Measurements from ENCODE around the gene ZNF385C. TPM values are rescaled to one million over a fixed set of nuclear protein-coding genes. Genes with fewer than 3 reads are reported as not detected.

The ZNF385C gene
- total RNA-seq, 1 experiment from 2014 or later, result not detected

- no peak overlapping the region for H3K4me3 ChIP-seq (ENCODE audit: low read length)
- no peaks in the 10 kb centered on the region for H4K20me1 ChIP-seq (ENCODE audit: insufficient read depth, low read depth, low read length)
- H3K36me3 ChIP-seq (ENCODE audit: insufficient read depth, low read length), result no peaks in the 10 kb centered on the region
- DNase-seq, result no peak
- H3K9me2 ChIP-seq (replicated peaks; ENCODE audit: insufficient read depth, low read length), result no peaks in the 10 kb centered on the region
- H3K4me1 ChIP-seq (ENCODE audit: low read length), result no peaks in the 10 kb centered on the region
- H2AFZ ChIP-seq (ENCODE audit: low read length), result no peak overlapping the region
- no peak overlapping the region for H3K9ac ChIP-seq (ENCODE audit: low read length)
- H3K27ac ChIP-seq (ENCODE audit: low read length), result no peak overlapping the region
- no peaks in the 10 kb centered on the region for H3K27me3 ChIP-seq (ENCODE audit: low read length)
- no peaks in the 10 kb centered on the region for H3K9me3 ChIP-seq (ENCODE audit: low read length)
- no peak overlapping the region for H3K4me2 ChIP-seq (ENCODE audit: low read depth, low read length, poor library complexity, severe bottlenecking)
- no peaks in the 10 kb centered on the region for H3K79me2 ChIP-seq (ENCODE audit: low read length)
Measured at GRCh38 chr17:42079541-42079940, 18.7 kb downstream of the ZNF385C start.

- no peak for DNase-seq
- no peak overlapping the region for H3K9ac ChIP-seq (ENCODE audit: low read length)
Measured at GRCh38 chr17:42078396-42079043, 19.8 kb downstream of the ZNF385C start.

GRCh38 chr17:42077755-42078154, 20.5 kb downstream of the ZNF385C start:
- H3K27ac ChIP-seq (ENCODE audit: low read length), result no peak overlapping the region
- H3K9me3 ChIP-seq (ENCODE audit: low read length), result no peaks in the 10 kb centered on the region
- H3K9ac ChIP-seq (ENCODE audit: low read length), result no peak overlapping the region
- H3K4me2 ChIP-seq (ENCODE audit: low read depth, low read length, poor library complexity, severe bottlenecking), result no peak overlapping the region
- H2AFZ ChIP-seq (ENCODE audit: low read length), result no peak overlapping the region
- H3K4me3 ChIP-seq (ENCODE audit: low read length), result no peak overlapping the region
- no peak for DNase-seq
- H4K20me1 ChIP-seq (ENCODE audit: insufficient read depth, low read depth, low read length), result no peaks in the 10 kb centered on the region
- H3K27me3 ChIP-seq (ENCODE audit: low read length), result no peaks in the 10 kb centered on the region
- no peaks in the 10 kb centered on the region for H3K4me1 ChIP-seq (ENCODE audit: low read length)
- H3K79me2 ChIP-seq (ENCODE audit: low read length), result no peaks in the 10 kb centered on the region
- H3K9me2 ChIP-seq (replicated peaks; ENCODE audit: insufficient read depth, low read length), result no peaks in the 10 kb centered on the region
- no peaks in the 10 kb centered on the region for H3K36me3 ChIP-seq (ENCODE audit: insufficient read depth, low read length)

More at GRCh38 chr17:42078396-42079043, 19.8 kb downstream of the ZNF385C start:
- no peak overlapping the region for H3K4me2 ChIP-seq (ENCODE audit: low read depth, low read length, poor library complexity, severe bottlenecking)
- H4K20me1 ChIP-seq (ENCODE audit: insufficient read depth, low read depth, low read length), result no peaks in the 10 kb centered on the region
- H3K27me3 ChIP-seq (ENCODE audit: low read length), result no peaks in the 10 kb centered on the region
- H3K79me2 ChIP-seq (ENCODE audit: low read length), result no peaks in the 10 kb centered on the region
- H3K4me1 ChIP-seq (ENCODE audit: low read length), result no peaks in the 10 kb centered on the region
- H3K4me3 ChIP-seq (ENCODE audit: low read length), result no peak overlapping the region
- H3K9me2 ChIP-seq (replicated peaks; ENCODE audit: insufficient read depth, low read length), result no peaks in the 10 kb centered on the region
- H2AFZ ChIP-seq (ENCODE audit: low read length), result no peak overlapping the region
- H3K9me3 ChIP-seq (ENCODE audit: low read length), result no peaks in the 10 kb centered on the region
- H3K27ac ChIP-seq (ENCODE audit: low read length), result no peak overlapping the region
- no peaks in the 10 kb centered on the region for H3K36me3 ChIP-seq (ENCODE audit: insufficient read depth, low read length)

GRCh38 chr17:42076797-42077559, 21.3 kb downstream of the ZNF385C start:
- Histone ChIP-seq H3K4me2 (ENCODE audit: low read depth, low read length, poor library complexity, severe bottlenecking) (no peak overlapping the region), H3K9me3 (ENCODE audit: low read length) (no peaks in the 10 kb centered on the region), H3K27ac (ENCODE audit: low read length) (no peak overlapping the region), H3K79me2 (ENCODE audit: low read length) (no peaks in the 10 kb centered on the region), H4K20me1 (ENCODE audit: insufficient read depth, low read depth, low read length) (no peaks in the 10 kb centered on the region), H3K4me1 (ENCODE audit: low read length) (no peaks in the 10 kb centered on the region), H2AFZ (ENCODE audit: low read length) (no peak overlapping the region), H3K36me3 (ENCODE audit: insufficient read depth, low read length) (no peaks in the 10 kb centered on the region), H3K9me2 (replicated peaks; ENCODE audit: insufficient read depth, low read length) (no peaks in the 10 kb centered on the region), H3K4me3 (ENCODE audit: low read length) (no peak overlapping the region), H3K27me3 (ENCODE audit: low read length) (no peaks in the 10 kb centered on the region), H3K9ac (ENCODE audit: low read length) (no peak overlapping the region)
- no peak for DNase-seq

GRCh38 chr17:42075789-42076188, 22.5 kb downstream of the ZNF385C start:
- H3K4me2 ChIP-seq (ENCODE audit: low read depth, low read length, poor library complexity, severe bottlenecking), result no peak overlapping the region
- H3K4me1 ChIP-seq (ENCODE audit: low read length), result no peaks in the 10 kb centered on the region

GRCh38 chr17:42072323-42073187, 25.7 kb downstream of the ZNF385C start:
- Histone ChIP-seq H3K9ac (ENCODE audit: low read length) (no peak overlapping the region), H3K79me2 (ENCODE audit: low read length) (no peaks in the 10 kb centered on the region), H3K4me1 (ENCODE audit: low read length) (no peaks in the 10 kb centered on the region), H3K36me3 (ENCODE audit: insufficient read depth, low read length) (no peaks in the 10 kb centered on the region), H3K9me2 (replicated peaks; ENCODE audit: insufficient read depth, low read length) (no peaks in the 10 kb centered on the region), H3K4me3 (ENCODE audit: low read length) (no peak overlapping the region), H3K27me3 (ENCODE audit: low read length) (no peaks in the 10 kb centered on the region), H3K27ac (ENCODE audit: low read length) (no peak overlapping the region), H2AFZ (ENCODE audit: low read length) (no peak overlapping the region), H3K9me3 (ENCODE audit: low read length) (no peaks in the 10 kb centered on the region), H3K4me2 (ENCODE audit: low read depth, low read length, poor library complexity, severe bottlenecking) (no peak overlapping the region), H4K20me1 (ENCODE audit: insufficient read depth, low read depth, low read length) (no peaks in the 10 kb centered on the region)
- no peak for DNase-seq

More at GRCh38 chr17:42075789-42076188, 22.5 kb downstream of the ZNF385C start:
- Histone ChIP-seq H3K9ac (ENCODE audit: low read length) (no peak overlapping the region), H3K36me3 (ENCODE audit: insufficient read depth, low read length) (no peaks in the 10 kb centered on the region), H3K79me2 (ENCODE audit: low read length) (no peaks in the 10 kb centered on the region), H2AFZ (ENCODE audit: low read length) (no peak overlapping the region), H3K27ac (ENCODE audit: low read length) (no peak overlapping the region), H3K9me2 (replicated peaks; ENCODE audit: insufficient read depth, low read length) (no peaks in the 10 kb centered on the region), H3K9me3 (ENCODE audit: low read length) (no peaks in the 10 kb centered on the region), H3K4me3 (ENCODE audit: low read length) (no peak overlapping the region), H4K20me1 (ENCODE audit: insufficient read depth, low read depth, low read length) (no peaks in the 10 kb centered on the region), H3K27me3 (ENCODE audit: low read length) (no peaks in the 10 kb centered on the region)
- DNase-seq, result no peak

GRCh38 chr17:42071810-42072209, 26.5 kb downstream of the ZNF385C start:
- DNase-seq, result no peak
- Histone ChIP-seq H3K27ac (ENCODE audit: low read length) (no peak overlapping the region), H3K4me3 (ENCODE audit: low read length) (no peak overlapping the region), H3K4me2 (ENCODE audit: low read depth, low read length, poor library complexity, severe bottlenecking) (no peak overlapping the region), H3K79me2 (ENCODE audit: low read length) (no peaks in the 10 kb centered on the region), H4K20me1 (ENCODE audit: insufficient read depth, low read depth, low read length) (no peaks in the 10 kb centered on the region), H3K9ac (ENCODE audit: low read length) (no peak overlapping the region), H2AFZ (ENCODE audit: low read length) (no peak overlapping the region), H3K9me2 (replicated peaks; ENCODE audit: insufficient read depth, low read length) (no peaks in the 10 kb centered on the region), H3K4me1 (ENCODE audit: low read length) (no peaks in the 10 kb centered on the region), H3K27me3 (ENCODE audit: low read length) (no peaks in the 10 kb centered on the region), H3K36me3 (ENCODE audit: insufficient read depth, low read length) (no peaks in the 10 kb centered on the region), H3K9me3 (ENCODE audit: low read length) (no peaks in the 10 kb centered on the region)

- Histone ChIP-seq H3K4me2 (ENCODE audit: low read depth, low read length, poor library complexity, severe bottlenecking) (no peak overlapping the region), H3K9ac (ENCODE audit: low read length) (no peak overlapping the region), H3K9me3 (ENCODE audit: low read length) (no peaks in the 10 kb centered on the region), H3K79me2 (ENCODE audit: low read length) (no peaks in the 10 kb centered on the region), H3K4me1 (ENCODE audit: low read length) (peaks cover 2% of the 10 kb centered on the region; the same call in 1 of the 2 replicates), H3K27ac (ENCODE audit: low read length) (no peak overlapping the region), H3K27me3 (ENCODE audit: low read length) (no peaks in the 10 kb centered on the region), H3K9me2 (replicated peaks; ENCODE audit: insufficient read depth, low read length) (no peaks in the 10 kb centered on the region), H2AFZ (ENCODE audit: low read length) (no peak overlapping the region), H4K20me1 (ENCODE audit: insufficient read depth, low read depth, low read length) (no peaks in the 10 kb centered on the region), H3K36me3 (ENCODE audit: insufficient read depth, low read length) (no peaks in the 10 kb centered on the region), H3K4me3 (ENCODE audit: low read length) (no peak overlapping the region)
- no peak for DNase-seq
Measured at GRCh38 chr17:42068979-42069378, 29.3 kb downstream of the ZNF385C start.

Data from Karpas-422 (cell line).